Measurements from ENCODE around the gene WIPF2. TPM values are rescaled to one million over a fixed set of nuclear protein-coding genes. Genes with fewer than 3 reads are reported as not detected.

The WIPF2 gene
- total RNA-seq: 12.4 and 14.2 TPM in 2 replicates

GRCh38 chr17:40218740-40219593 is at the start of gene WIPF2:
Gene WIPF2 (plus strand): TSS chr17:40219304. CDS start chr17:40256460, 37,156 bp downstream.

GRCh38 chr17:40177275-40177874 is 41.7 kb upstream of the WIPF2 start, which contains the start of gene RAPGEFL1:
Gene RAPGEFL1 (plus strand): TSS chr17:40177470. CDS start chr17:40177862, 392 bp downstream.

GRCh38 chr17:40287494-40288369 is 68.6 kb downstream of the WIPF2 start, which contains the start of gene CDC6:
Gene CDC6 (plus strand): TSS chr17:40287879. CDS start chr17:40289421, 1,542 bp downstream.

GRCh38 chr17:40309031-40309948 is 90.2 kb downstream of the WIPF2 start, which contains the start of gene RARA:
Gene RARA (plus strand): TSS chr17:40309180. CDS start chr17:40331219, 22,039 bp downstream.

Small RNAs within 50 kb of the gene (small RNA-seq; reads per million reads assigned to genes)
- not detected for gene MIR6867

Other genes starting within 250 kb of the WIPF2 start
- gene PSMD3, start 238.5 kb upstream of the WIPF2 start, total RNA-seq: 125 and 151 TPM in 2 replicates
- 0.80 and 8.0 TPM in 2 replicates for gene CSF3, start 203.9 kb upstream of the WIPF2 start, total RNA-seq
- 89.2 and 107 TPM in 2 replicates for gene MED24, start 164.9 kb upstream of the WIPF2 start, total RNA-seq
- gene THRA, start 156.3 kb upstream of the WIPF2 start, total RNA-seq: 16.0 and 23.8 TPM in 2 replicates
- gene NR1D1, start 118.7 kb upstream of the WIPF2 start, total RNA-seq: 2.1 and 2.6 TPM in 2 replicates
- gene MSL1, start 97.3 kb upstream of the WIPF2 start, total RNA-seq: 88.1 and 101 TPM in 2 replicates
- 61.0 and 67.9 TPM in 2 replicates for gene CASC3, start 78.8 kb upstream of the WIPF2 start, total RNA-seq
- 3.2 and 3.8 TPM in 2 replicates for gene RAPGEFL1, start 41.8 kb upstream of the WIPF2 start, total RNA-seq
- gene CDC6, start 68.6 kb downstream of the WIPF2 start, total RNA-seq: 53.5 and 53.7 TPM in 2 replicates
- 18.5 and 21.0 TPM in 2 replicates for gene RARA, start 89.9 kb downstream of the WIPF2 start, total RNA-seq
- gene GJD3, start 145.4 kb downstream of the WIPF2 start, total RNA-seq: not detected in 2 replicates
- gene TOP2A, start 198.6 kb downstream of the WIPF2 start, total RNA-seq: 148 and 240 TPM in 2 replicates
- gene IGFBP4, start 224.1 kb downstream of the WIPF2 start, total RNA-seq: 151 and 189 TPM in 2 replicates